HG02610 (cell line): ENCODE measurements around the gene ZNF487.
"Not testable (repeated sequence)": the region's sequence is repeated elsewhere in the genome, so short reads cannot be mapped to it uniquely, and the experiment has no call there.

Source experiments
- ATAC-seq: cut with Tn5 transposase; IDR thresholded peaks from one replicate; pipeline ENCODE4 v1.9.1; 2021; ENCODE audit warnings: mild to moderate bottlenecking, moderate library complexity; ENCODE audit not compliant: unreplicated experiment

ZNF487 gene

GRCh38 chr10:43436291-43437140 lies at the start of gene ZNF487:
Gene ZNF487 (plus strand): TSS chr10:43437111. CDS start chr10:43475814, 38,703 bp downstream.
- peak; percentile 96 for ATAC-seq

- ATAC-seq, result no peak
These were observed 49.3 kb upstream of the ZNF487 start for GRCh38 chr10:43387678-43388032.

DNA sequence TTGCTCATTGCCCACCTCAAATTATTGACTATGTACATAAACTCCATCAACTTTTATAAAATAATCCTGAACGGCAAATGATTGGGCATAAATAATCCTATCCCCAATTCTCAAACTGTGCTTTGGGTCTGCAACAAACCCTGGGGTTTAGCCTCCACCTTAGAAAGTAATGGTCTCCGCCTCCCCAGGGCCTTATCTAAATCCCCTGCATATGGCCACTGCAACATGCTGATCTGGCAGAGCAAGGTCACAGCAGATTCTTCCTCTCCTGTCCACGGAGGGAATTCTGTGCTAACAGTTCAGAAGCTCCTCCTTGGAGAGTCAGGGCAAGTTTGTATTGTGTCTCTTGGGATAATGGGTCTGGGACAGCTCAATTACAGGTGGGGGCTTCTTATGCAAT lies 47.0 kb upstream of the ZNF487 start:
- no peak for ATAC-seq

DNA sequence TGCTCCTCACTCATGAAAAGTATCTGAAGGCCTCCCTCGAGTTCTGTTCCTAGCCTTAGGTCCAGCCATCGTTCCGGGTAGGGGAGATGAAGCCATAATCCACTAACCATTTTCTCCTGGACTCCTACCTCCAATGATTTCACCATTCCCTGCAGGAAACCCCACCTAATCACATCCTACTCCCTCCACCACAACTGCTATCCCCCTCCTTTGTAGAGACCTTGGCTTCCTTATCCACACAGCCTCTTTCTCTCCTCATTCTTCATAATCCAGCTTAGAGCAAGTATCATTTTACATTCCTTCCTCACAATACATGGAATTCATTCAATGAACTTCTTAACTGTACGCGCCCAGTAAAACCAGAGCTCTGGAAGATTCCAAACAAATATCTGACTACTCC lies 46.6 kb upstream of the ZNF487 start:
- ATAC-seq, result no peak

- no peak for ATAC-seq
These were observed 46.2 kb upstream of the ZNF487 start for GRCh38 chr10:43390759-43391158.

DNA sequence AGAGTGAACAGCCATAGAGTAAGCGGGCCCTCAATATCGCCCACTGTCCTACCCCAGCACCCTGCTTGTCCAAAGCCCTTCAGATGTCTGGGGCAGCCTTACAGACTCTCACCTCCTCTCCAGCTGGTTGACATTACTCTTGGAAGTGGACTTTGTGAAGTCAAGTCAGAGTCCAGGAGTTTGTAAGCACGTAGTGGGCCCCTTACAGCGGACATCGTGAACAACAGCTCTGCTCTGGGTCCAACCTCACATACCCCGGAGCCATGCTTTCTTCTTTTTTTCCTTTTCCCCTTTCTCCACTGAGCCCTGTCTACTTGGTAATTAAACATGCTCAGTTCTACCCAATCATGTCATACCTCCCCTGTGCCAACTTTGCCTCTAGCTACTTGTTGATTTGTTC lies 45.4 kb upstream of the ZNF487 start:
- ATAC-seq, result no peak

DNA sequence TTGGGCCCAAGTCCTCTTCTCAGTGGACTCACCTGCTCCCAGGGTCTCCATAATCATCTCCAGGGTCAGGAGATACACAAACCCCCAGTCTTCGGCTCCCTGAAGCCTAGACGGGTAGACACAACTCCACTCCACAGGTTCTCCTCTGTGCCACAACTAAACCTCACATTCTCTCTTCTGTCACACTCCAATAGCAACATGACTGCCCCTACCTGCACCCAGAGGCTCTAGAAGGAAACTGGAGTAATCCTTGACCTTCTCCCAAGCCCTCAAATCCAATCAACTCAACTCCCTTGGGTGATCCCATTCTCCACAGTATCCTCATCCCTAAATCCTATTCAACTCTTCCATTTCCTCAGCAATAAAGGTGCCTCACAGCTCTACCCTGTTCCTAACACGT lies 44.2 kb upstream of the ZNF487 start:
- no peak for ATAC-seq

- not testable (repeated sequence) for ATAC-seq
These were observed 43.7 kb upstream of the ZNF487 start for GRCh38 chr10:43393186-43393585.

DNA sequence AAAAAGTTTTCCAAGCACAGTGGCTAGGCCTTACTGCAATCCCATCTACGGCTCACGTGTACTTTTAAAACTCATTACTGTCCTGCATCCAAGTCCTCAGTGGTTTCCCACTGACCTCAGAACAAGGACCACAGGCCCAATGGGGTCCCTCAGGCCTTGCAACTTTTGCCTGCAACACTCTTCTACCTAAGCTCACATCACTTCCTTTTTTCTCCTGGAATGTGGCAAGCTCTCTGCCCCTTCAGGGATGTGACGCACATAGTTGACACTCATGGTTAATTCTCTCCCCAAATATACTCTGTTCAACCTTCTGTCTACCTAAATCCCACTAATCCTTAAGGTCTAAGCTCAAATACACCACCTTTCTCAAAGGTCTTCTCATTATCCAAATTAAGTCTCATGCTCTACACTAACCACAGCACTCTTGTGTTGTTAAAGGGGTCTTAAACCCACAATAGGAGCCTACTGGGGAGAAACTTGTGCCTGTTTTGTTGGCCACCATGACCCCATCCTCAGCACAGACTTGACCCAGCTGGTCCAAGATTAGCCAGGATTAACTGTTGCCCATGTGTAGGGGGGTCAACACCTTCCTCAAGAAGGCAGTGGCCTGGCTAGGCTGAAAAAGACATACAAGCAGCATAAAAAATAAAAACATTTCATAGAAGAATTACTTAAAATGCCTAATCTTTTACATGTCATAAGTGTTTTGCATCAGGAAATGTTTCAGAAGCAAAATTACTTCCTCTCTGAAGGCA lies 43.1 kb upstream of the ZNF487 start:
- no peak for ATAC-seq

DNA sequence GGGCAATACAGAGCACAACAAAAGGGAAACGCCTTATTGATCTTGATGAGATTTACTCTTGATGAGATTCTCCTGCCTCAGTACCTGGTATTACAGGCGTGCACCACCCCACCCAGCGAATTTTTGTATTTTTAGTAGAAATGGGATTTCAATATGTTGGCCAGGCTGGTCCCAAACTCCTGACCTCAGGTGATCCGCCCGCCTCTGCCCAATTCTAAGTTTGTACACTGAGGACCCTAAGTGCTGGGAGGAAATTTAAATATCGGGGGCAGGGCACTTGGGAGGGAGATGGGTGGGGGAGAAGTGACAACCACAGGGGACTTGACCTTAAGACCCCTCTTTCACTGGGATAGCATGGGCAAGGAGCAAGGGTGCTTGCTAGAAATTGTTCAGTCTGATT lies 42.0 kb upstream of the ZNF487 start:
- no peak for ATAC-seq

- no peak for ATAC-seq
These were observed 41.3 kb upstream of the ZNF487 start for GRCh38 chr10:43395571-43396060.

- peak; percentile 60 for ATAC-seq
These were observed 40.6 kb upstream of the ZNF487 start for GRCh38 chr10:43396061-43396927.

GRCh38 chr10:43396928-43397624 lies 39.8 kb upstream of the ZNF487 start:
- ATAC-seq, result peak; percentile 89

DNA sequence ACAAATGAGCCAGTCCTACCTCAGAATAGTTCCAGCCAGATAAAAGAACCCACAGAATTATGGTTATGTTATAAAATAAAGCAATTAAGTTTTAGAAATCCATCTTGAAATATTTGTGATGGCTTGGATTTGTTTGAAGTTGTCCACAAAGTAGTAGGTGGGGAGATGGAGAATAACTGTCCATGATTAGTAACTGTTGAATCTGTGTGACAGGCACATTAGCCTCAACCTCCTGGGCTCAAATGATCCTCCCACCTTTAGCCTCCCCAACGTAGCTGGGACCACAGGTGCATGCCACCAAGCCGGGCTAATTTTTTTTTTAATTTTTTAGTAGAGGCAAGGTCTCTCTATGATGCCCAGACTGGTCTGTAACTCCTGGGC lies 38.0 kb upstream of the ZNF487 start:
- ATAC-seq, result no peak

DNA sequence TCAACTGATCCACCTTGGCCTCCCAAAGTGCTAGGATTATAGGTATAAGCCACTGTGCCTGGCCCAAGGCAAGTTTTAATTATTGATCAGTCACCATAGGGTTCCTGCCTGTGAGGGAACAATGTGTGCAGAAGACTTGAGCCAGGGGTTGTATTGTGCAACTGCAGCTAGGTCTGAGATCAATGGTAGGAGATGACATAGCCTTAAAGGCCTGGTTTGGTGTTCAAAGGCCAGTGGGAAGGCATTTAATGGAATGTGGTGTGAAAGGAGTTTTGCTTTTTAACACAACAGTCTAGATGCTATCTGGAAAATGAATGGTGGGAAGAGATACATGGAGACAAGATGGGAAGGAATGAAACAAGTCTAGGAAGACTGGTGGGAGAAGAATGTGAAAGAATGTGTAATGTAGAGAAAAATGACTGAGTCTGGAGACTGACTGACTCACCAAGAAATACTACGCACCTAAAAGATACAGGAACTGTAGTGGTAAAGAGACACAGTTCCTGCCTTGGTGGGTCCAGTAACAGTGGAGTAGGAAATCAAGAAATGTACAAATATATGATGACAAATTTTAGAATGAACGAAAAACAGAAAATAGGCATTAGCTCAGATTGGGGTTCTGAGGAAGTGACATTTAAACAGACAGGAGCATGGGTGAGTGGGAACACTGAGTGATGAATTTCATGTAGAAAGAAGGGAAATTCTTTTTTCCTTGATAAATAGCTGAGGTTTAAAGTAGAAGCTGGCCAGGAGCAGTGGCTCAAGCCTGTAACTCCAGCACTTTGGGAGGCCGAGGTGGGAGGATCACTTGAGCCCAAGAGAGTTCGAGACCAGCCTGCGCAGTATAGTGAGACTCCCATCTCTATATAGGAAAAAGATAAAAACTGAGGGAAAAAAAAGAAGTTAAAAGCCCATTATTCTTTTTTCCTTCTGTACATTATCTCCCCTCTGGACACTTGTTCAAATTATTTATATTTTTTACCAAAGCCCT lies 37.3 kb upstream of the ZNF487 start:
- ATAC-seq, result no peak

DNA sequence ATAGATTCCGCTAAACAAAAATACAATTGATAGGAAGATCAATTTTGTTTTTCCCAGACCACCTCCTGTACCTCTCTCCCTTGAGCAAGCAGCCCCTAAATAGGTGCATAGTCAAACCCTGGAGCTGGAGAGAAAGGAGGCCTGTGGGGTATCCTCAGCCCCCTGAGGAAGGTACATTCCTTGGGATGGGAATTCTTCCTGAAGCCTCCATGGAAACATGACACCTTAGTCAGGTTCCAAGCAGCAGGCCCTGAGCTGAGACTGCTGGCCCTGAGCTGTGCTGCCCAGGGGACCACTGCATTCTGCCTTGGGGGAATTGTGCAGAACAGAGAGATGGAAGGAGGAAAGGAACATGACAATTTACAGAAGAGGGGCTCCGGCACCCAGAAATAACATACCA lies 35.3 kb upstream of the ZNF487 start:
- no peak for ATAC-seq

DNA sequence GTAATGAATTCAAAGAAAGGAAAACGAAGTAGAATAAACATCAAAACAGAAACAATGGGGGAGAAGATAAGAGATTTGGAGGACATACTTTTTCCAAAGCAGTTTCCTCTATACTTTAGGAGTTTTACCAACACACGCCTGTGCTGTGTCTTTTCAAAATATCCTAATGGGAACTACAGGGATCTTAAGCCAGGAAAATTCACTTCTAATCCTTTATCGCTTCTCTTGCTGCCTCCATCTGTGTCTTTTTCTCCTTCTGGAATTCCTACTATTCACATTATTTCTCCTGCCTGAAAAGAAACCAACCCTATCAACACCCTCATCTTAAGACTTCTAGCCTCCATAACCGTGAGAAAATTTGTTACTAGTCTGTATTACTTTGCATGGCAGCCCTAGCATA lies 34.7 kb upstream of the ZNF487 start:
- ATAC-seq, result no peak

DNA sequence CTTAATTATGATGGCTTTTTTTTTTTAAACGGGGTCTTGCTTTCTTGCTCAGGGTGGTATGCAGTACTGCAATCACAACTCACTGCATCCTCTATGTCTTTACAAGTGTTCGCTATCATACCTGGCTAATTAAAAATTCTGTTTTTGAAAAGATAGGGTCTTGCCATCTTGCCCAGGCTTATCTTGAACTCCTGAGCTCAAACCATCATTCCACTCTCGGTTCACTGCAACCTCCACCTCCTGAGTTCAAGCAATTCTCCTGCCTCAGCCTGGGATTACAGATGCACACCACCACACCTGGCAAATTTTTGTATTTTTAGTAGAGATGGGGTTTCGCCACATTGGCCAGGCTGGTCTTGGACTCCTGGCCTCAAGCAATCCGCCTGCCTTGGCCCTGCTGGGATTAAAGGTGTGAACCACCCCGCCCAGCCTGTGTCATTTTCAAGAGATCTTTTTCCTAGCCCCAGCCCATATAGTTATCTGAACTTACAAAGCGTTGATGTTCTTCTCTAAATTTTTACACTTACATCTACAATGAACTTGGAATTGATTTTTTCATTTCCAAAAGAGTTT lies 33.9 kb upstream of the ZNF487 start:
- no peak for ATAC-seq
